ENCODE results near the gene DNALI1.

The DNALI1 gene

GRCh38 chr1:37599940-37600339 is 43.2 kb downstream of the DNALI1 start:
- TF ChIP-seq, protein P1, sequence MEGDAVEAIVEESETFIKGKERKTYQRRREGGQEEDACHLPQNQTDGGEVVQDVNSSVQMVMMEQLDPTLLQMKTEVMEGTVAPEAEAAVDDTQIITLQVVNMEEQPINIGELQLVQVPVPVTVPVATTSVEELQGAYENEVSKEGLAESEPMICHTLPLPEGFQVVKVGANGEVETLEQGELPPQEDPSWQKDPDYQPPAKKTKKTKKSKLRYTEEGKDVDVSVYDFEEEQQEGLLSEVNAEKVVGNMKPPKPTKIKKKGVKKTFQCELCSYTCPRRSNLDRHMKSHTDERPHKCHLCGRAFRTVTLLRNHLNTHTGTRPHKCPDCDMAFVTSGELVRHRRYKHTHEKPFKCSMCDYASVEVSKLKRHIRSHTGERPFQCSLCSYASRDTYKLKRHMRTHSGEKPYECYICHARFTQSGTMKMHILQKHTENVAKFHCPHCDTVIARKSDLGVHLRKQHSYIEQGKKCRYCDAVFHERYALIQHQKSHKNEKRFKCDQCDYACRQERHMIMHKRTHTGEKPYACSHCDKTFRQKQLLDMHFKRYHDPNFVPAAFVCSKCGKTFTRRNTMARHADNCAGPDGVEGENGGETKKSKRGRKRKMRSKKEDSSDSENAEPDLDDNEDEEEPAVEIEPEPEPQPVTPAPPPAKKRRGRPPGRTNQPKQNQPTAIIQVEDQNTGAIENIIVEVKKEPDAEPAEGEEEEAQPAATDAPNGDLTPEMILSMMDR (IDR thresholded peaks at IDR 0.05; ENCODE audit: low read depth, low read length): no peak
- DNase-seq (ENCODE audit: extremely low read depth, low read depth): no peak

- no peak for DNase-seq (ENCODE audit: extremely low read depth, low read depth)
- TF ChIP-seq, protein P1 (IDR thresholded peaks at IDR 0.05; ENCODE audit: low read depth, low read length): no peak
These were observed 44.7 kb downstream of the DNALI1 start for GRCh38 chr1:37601441-37601840.

GRCh38 chr1:37602750-37603694 is 46.3 kb downstream of the DNALI1 start:
- DNase-seq (ENCODE audit: extremely low read depth, low read depth): no peak
- TF ChIP-seq, protein P1 (IDR thresholded peaks at IDR 0.05; ENCODE audit: low read depth, low read length): peak; percentile 80

GRCh38 chr1:37605061-37605650 is 48.4 kb downstream of the DNALI1 start:
- no peak for DNase-seq (ENCODE audit: extremely low read depth, low read depth)
- TF ChIP-seq, protein P1 (IDR thresholded peaks at IDR 0.05; ENCODE audit: low read depth, low read length): no peak

DNA sequence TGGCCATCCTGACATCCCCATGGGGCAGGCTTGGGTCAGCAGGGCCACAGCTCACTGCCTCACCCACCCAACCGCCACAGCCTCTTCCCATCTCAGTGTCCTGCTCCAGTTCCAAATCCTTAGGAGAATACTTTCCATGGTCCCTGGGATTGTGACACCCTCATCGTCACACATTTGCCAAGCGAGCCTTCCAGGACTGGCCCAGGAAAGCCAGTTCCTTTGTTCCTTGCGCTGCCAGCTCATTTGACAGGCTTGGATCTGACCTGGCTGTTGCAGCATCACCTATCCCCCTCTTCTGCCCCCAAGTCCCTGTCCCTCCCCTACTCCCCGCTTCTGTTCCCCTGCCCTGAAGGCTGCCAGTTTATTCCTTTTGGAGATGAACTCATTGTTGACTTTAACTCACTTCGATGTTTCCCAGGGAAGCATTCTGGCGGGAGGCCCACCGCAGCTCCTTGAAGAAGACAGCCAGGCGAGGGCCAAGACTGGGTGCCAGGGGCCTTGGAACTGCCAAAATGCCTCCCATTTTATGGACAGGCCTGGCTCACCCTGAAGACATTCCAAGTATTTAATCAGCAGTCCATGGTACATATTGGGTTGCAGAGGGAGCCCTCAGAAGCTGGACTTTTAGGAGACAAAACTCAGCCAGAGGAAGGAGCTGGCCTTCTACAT is 49.2 kb downstream of the DNALI1 start:
- TF ChIP-seq, protein P1 (IDR thresholded peaks at IDR 0.05; ENCODE audit: low read depth, low read length): no peak
- DNase-seq (ENCODE audit: extremely low read depth, low read depth): no peak

GRCh38 chr1:37606481-37607263 is 49.9 kb downstream of the DNALI1 start:
- no peak for DNase-seq (ENCODE audit: extremely low read depth, low read depth)
- TF ChIP-seq, protein P1 (IDR thresholded peaks at IDR 0.05; ENCODE audit: low read depth, low read length): no peak

All from AG09319 (cell line).